HuH-7 (cell line): ENCODE measurements around the gene UGGT1.
A peak's percentile ranks its signal among the peaks of the same experiment; 100 is the strongest.
"Not testable (repeated sequence)": the region's sequence is repeated elsewhere in the genome, so short reads cannot be mapped to it uniquely, and the experiment has no call there.

Experiments
- DNase-seq: peaks from one replicate; pipeline ENCODE4 v3.0.0; 2011; ENCODE audit warnings: low spot score

Gene UGGT1

DNA sequence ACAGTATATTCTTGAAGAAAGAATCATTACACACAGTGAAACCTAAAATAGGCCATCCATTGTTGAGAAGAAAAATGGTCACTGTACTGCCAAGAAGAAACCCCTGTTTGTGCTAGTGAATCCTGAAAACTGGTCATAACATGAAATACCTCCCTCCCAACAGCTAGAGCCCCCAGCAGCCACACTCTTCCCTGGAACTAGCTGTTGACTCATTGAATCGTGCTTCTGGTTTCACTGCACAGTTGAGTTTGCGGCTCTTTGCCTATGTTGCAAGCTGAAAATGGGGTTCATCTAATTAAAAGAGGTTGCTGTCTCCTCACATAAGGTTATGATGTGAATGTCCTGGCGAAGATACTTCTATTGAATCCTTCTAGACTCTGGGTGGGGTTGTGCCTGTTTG is 86.3 kb downstream of the UGGT1 start:
- no peak for DNase-seq

- DNase-seq: no peak
Observed at GRCh38 chr2:128178149-128178649, 87.2 kb downstream of the UGGT1 start.

GRCh38 chr2:128178650-128179460 is 87.9 kb downstream of the UGGT1 start:
- no peak for DNase-seq

GRCh38 chr2:128179461-128179755 is 88.4 kb downstream of the UGGT1 start:
- no peak for DNase-seq

DNA sequence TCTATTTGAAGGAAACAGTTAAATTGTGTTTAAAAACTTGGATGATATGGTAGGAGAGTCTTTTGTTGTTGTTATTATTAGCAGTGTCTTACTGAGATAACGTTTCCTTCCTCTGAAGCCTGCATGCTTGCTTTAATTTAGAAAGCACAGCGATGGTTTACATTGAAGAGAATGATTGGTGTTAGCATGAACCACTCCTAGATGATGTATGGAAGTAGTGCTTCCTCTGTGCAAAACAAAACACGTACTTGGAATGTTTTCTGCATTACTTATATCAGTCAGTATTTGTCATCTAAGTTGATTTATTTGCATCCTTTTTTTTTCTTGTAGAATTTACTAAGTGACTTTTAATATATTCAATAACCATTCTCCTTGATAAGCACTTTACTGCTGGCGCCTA is 89.0 kb downstream of the UGGT1 start:
- no peak for DNase-seq

DNA sequence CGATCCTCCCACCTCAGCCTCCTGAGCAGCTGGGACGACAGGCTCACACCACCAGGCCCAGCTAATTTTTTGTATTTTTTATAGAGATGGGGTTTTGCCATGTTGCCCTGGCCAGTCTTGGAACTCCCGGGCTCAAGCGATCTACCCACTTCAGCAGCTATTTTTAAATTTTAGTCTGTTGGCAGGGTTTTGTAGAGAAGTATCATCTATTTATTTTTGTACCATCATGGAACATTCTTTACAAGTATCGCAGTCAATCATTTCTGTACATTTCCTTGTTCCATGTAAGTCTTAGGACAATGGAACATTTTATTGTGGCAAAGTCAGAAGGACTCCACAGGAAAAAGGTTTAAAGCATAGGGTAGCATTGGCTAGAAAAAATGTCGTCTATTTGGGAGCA is 94.6 kb downstream of the UGGT1 start:
- no peak for DNase-seq

- DNase-seq: no peak
Observed at GRCh38 chr2:128187032-128187654, 96.1 kb downstream of the UGGT1 start.

- peak; percentile 40 for DNase-seq
Observed at GRCh38 chr2:128195435-128195984, 104.5 kb downstream of the UGGT1 start.

- DNase-seq: no peak
Observed at GRCh38 chr2:128196026-128196425, 105.0 kb downstream of the UGGT1 start.

DNA sequence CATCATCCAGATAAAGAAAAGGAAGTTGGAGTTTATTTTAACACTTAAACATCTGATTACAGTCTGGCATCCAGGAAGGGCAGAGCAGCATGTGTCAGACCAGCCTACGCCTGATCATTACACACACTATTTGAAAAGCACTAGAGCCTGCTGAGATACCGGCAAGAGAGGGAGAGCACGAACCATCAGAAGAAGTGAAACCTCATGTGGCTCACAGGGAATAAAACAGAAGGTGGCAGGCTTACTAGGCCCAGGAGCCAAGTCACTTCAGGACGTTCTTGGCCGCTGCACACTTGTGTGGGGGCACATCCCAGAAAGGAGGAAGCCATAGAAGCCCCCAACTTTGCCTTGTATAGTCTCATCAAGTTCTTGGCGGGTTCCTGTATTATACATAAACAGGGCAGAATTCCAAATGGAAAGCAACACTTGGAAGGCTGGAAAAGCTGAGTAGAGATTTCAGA is 105.5 kb downstream of the UGGT1 start:
- DNase-seq: peak; percentile 30

DNA sequence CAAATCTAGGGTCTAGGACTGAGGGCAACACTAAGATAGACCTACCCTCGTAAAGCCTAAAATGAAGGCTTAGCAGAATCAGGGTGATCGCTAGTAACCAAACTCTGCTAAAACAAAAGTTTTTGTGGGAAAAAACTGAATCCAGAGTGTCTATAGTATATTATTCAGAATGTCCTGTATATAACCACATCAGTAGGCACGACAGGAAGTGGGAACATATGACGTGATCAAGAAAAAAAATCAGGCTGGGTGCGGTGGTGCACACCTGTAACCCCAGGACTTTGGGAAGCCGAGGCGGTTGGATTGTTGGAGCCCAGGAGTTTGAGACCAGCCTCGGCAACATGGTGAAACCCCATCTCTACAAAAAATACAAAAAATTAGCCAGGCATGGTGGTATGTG is 106.1 kb downstream of the UGGT1 start:
- DNase-seq: no peak

- no peak for DNase-seq
Observed at GRCh38 chr2:128198656-128199055, 107.7 kb downstream of the UGGT1 start.

DNA sequence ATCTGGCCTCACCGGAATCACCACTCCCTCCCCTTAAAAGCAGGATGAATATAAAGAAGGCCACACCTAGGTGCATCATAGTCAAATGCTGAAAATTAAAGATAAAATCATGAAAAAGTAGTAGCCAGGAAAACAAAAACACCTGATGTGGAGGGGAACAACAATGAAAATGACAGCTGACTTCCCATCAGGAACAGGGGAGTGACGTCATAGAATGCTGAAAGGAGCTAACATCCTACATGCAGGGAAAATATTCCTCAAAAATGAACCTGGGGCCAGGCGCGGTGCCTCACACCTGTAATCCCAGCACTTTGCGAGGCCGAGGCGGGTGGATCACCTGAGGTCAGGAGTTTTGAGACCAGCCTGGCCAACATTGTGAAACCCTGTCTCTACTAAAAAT is 108.1 kb downstream of the UGGT1 start:
- no peak for DNase-seq

GRCh38 chr2:128202791-128203190 is 111.8 kb downstream of the UGGT1 start:
- DNase-seq: no peak

GRCh38 chr2:128206245-128206644 is 115.2 kb downstream of the UGGT1 start:
- no peak for DNase-seq

GRCh38 chr2:128208023-128208422 is 117.0 kb downstream of the UGGT1 start:
- no peak for DNase-seq

DNA sequence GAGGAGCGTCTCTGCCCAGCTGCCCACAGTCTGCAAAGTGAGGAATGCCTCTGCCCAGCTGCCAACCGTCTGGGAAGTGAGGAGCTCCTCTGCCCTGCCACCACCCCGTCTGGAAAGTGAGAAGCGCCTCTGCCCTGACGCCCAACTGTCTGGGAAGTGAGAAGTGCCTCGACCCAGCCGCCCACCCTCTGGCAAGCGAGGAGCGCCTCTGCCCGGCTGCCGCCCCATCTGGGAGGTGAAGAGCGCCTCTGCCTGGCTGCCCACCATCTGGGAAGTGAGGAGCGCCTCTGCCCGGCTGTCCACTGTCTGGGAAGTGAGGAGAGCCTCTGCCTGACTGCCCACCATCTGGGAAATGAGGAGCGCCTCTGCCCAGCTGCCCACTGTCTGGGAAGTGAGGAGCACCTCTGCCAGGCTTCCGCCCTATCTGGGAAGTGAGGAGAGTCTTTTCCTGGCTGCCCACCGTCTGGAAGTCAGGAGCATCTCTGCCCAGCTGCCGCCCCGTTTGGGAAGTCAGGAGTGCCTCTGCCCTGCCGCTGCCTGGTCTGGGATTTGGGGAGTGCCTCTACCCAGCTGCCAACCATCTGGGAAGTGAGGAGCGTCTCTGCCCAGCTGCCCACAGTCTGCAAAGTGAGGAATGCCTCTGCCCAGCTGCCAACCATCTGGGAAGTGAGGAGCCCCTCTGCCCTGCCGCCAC is 117.8 kb downstream of the UGGT1 start:
- not testable (repeated sequence) for DNase-seq

DNA sequence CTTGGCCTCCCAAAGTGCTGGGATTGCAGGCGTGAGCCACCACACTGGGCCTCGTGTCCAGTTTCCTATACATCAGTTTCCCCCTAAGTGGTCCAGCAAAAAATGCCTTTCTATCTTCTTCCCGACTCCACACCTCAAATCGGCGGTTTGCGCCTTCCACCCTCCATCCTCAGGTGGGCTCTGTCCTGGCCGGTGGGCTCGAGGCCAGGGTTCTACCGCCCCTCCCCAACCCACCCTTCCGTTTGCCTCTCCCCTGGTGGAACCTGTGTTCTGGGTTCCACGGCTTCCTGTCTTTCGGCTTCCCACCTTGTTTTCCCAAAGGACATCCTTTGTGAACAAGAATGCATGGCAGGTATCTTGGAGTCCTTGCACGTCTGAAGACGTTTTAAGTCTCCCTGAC is 123.3 kb downstream of the UGGT1 start:
- no peak for DNase-seq

DNA sequence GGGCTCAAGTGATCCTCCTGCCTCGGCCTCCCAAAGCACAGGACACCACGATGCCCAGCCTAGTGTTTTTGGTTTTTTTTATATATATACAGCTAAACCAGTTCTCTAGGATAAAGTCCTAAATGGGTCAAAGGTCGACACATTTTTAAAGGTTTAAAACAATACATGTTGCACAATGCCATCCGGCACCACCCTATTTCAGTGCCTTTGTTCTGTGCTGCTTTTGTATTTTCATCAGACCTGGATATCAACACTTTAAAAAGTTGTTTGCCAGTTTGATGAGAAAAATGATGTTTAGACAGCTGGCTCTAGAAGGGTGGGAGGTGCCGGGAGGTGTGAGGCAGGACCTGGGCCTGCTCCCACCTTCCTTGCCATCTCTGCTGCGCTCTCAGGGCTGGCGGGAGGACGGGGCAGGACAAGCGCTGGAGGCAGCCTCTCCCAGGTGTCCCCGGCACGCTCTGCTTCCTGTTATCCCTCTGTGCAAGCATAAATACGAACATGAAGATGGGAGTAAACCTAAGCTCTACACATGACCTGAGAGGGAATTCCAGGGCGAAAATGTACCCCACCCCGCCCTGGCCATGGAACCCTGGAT is 124.0 kb downstream of the UGGT1 start:
- DNase-seq: no peak

- DNase-seq: no peak
Observed at GRCh38 chr2:128215897-128216642, 125.1 kb downstream of the UGGT1 start.

DNA sequence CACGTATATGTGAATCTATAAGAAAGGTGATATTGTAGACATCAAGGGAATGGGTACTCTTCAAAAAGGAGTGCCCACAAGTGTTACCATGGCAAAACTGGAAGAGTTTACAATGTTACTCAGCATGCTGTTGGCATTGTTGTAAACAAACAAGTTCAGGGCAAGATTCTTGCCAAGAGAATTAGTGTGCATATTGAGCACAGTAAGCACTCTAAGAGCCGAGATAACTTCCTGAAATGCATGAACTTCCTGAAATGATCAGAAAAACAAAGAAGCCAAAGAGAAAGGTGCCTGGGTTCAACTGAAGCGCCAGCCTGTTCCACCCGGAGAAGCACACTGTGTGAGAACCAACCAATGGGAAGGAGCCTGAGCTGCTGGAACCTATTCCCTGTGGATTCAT is 126.7 kb downstream of the UGGT1 start:
- no peak for DNase-seq

GRCh38 chr2:128219891-128220290 is 128.9 kb downstream of the UGGT1 start:
- DNase-seq: no peak
